Measurements from ENCODE around the gene EDN3.

Gene EDN3

GRCh38 chr20:59291740-59292383 is 8.5 kb upstream of the EDN3 start:
- ATAC-seq: no peak
- TF ChIP-seq RARB (CRISPR knock-in tag; IDR thresholded peaks at IDR 0.05) (no peak), ISL1 (CRISPR knock-in tag; IDR thresholded peaks at IDR 0.05) (no peak), ARNTL (CRISPR knock-in tag; IDR thresholded peaks at IDR 0.05; ENCODE audit: borderline replicate concordance, low read depth) (no peak), TSHZ2 (CRISPR knock-in tag; IDR thresholded peaks at IDR 0.05) (no peak), BACH2 (CRISPR knock-in tag; IDR thresholded peaks at IDR 0.05; ENCODE audit: borderline replicate concordance) (no peak), ZC3H10 (CRISPR knock-in tag; IDR thresholded peaks at IDR 0.05) (no peak), CSDC2 (CRISPR knock-in tag; IDR thresholded peaks at IDR 0.05) (no peak), TCF4 (CRISPR knock-in tag; IDR thresholded peaks at IDR 0.05; ENCODE audit: borderline replicate concordance) (no peak), ZNF70 (CRISPR knock-in tag; IDR thresholded peaks at IDR 0.05) (no peak), ESRRG (CRISPR knock-in tag; IDR thresholded peaks at IDR 0.05) (no peak), PPARA (CRISPR knock-in tag; IDR thresholded peaks at IDR 0.05; ENCODE audit: borderline replicate concordance) (no peak)

DNA sequence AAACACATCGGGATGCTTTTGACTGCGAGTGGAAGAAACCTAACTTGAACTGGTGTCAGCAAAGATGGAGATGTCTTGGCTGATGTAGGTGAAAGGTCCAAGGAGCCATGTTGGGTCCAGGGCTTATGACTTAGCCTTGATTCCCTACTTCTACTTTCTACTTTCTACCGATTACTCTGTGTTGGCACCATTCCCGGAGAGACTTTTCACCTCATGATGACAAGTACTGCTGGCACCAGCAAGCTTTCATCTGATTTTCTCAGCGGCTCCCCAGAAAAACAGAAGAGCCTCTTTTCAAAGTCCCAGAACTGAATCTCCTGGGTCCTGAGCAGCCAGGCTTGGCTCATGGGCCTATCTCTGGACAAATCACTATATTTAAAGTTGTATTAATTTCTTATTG is 4.9 kb upstream of the EDN3 start:
- TF ChIP-seq TCF4 (CRISPR knock-in tag; IDR thresholded peaks at IDR 0.05; ENCODE audit: borderline replicate concordance) (no peak), ISL1 (CRISPR knock-in tag; IDR thresholded peaks at IDR 0.05) (no peak), RARB (CRISPR knock-in tag; IDR thresholded peaks at IDR 0.05) (no peak), SNAI2 (CRISPR knock-in tag; IDR thresholded peaks at IDR 0.05) (no peak), ZNF8 (CRISPR knock-in tag; IDR thresholded peaks at IDR 0.05) (no peak), ZC3H10 (CRISPR knock-in tag; IDR thresholded peaks at IDR 0.05) (no peak)

DNA sequence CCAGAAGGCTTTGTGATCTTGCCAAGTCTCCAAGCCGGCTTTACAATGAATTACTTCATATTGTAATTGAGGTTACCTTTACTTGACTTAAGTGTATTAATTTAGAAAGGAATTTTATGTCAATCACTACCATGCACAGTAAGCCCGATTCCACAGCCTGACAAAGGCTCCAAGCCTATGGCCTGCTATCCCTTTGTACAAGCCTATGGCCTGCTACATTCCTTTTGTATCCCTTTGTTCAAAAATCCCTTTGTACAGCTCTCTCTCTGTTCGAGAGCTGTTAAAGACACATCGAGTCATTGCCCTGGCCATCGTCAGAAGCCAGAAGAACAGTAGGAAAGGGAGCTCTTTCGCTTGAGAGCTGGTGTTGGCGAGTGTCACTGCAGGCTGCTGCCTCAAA is 2.7 kb upstream of the EDN3 start:
- TF ChIP-seq SNAI2 (CRISPR knock-in tag; IDR thresholded peaks at IDR 0.05) (no peak), RARB (CRISPR knock-in tag; IDR thresholded peaks at IDR 0.05) (no peak), POU6F1 (CRISPR knock-in tag; IDR thresholded peaks at IDR 0.05; ENCODE audit: borderline replicate concordance, low read depth) (no peak), ZC3H10 (CRISPR knock-in tag; IDR thresholded peaks at IDR 0.05) (no peak), PPARA (CRISPR knock-in tag; IDR thresholded peaks at IDR 0.05; ENCODE audit: borderline replicate concordance) (no peak), ZFP30 (CRISPR knock-in tag; IDR thresholded peaks at IDR 0.05) (no peak), ZFP3 (CRISPR knock-in tag; IDR thresholded peaks at IDR 0.05) (no peak), TOX (CRISPR knock-in tag; IDR thresholded peaks at IDR 0.05; ENCODE audit: borderline replicate concordance) (no peak), OSR1 (CRISPR knock-in tag; IDR thresholded peaks at IDR 0.05) (no peak), ARNTL (CRISPR knock-in tag; IDR thresholded peaks at IDR 0.05; ENCODE audit: borderline replicate concordance, low read depth) (no peak), ZNF8 (CRISPR knock-in tag; IDR thresholded peaks at IDR 0.05) (no peak), BACH2 (CRISPR knock-in tag; IDR thresholded peaks at IDR 0.05; ENCODE audit: borderline replicate concordance) (no peak), GLIS3 (CRISPR knock-in tag; IDR thresholded peaks at IDR 0.05) (no peak), ESRRG (CRISPR knock-in tag; IDR thresholded peaks at IDR 0.05) (no peak), CSDC2 (CRISPR knock-in tag; IDR thresholded peaks at IDR 0.05) (no peak), ISL1 (CRISPR knock-in tag; IDR thresholded peaks at IDR 0.05) (no peak), TSHZ2 (CRISPR knock-in tag; IDR thresholded peaks at IDR 0.05) (no peak), TCF4 (CRISPR knock-in tag; IDR thresholded peaks at IDR 0.05; ENCODE audit: borderline replicate concordance) (no peak)
- TF ChIP-seq, protein P1, sequence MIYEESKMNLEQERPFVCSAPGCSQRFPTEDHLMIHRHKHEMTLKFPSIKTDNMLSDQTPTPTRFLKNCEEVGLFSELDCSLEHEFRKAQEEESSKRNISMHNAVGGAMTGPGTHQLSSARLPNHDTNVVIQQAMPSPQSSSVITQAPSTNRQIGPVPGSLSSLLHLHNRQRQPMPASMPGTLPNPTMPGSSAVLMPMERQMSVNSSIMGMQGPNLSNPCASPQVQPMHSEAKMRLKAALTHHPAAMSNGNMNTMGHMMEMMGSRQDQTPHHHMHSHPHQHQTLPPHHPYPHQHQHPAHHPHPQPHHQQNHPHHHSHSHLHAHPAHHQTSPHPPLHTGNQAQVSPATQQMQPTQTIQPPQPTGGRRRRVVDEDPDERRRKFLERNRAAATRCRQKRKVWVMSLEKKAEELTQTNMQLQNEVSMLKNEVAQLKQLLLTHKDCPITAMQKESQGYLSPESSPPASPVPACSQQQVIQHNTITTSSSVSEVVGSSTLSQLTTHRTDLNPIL (CRISPR knock-in tag; IDR thresholded peaks at IDR 0.05; ENCODE audit: low read depth): no peak
- TF ChIP-seq, protein P2, sequence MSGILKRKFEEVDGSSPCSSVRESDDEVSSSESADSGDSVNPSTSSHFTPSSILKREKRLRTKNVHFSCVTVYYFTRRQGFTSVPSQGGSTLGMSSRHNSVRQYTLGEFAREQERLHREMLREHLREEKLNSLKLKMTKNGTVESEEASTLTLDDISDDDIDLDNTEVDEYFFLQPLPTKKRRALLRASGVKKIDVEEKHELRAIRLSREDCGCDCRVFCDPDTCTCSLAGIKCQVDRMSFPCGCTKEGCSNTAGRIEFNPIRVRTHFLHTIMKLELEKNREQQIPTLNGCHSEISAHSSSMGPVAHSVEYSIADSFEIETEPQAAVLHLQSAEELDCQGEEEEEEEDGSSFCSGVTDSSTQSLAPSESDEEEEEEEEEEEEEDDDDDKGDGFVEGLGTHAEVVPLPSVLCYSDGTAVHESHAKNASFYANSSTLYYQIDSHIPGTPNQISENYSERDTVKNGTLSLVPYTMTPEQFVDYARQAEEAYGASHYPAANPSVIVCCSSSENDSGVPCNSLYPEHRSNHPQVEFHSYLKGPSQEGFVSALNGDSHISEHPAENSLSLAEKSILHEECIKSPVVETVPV (CRISPR knock-in tag; IDR thresholded peaks at IDR 0.05): no peak
- no peak for ATAC-seq

More for the DNA sequence above, 4.9 kb upstream of the EDN3 start:
- no peak for ATAC-seq

All from SK-N-SH treated with all-trans-retinoic acid at 6 μM for 48 hours (cell line).